ENCODE results near the gene DNAJC4.

DNAJC4 gene

DNA sequence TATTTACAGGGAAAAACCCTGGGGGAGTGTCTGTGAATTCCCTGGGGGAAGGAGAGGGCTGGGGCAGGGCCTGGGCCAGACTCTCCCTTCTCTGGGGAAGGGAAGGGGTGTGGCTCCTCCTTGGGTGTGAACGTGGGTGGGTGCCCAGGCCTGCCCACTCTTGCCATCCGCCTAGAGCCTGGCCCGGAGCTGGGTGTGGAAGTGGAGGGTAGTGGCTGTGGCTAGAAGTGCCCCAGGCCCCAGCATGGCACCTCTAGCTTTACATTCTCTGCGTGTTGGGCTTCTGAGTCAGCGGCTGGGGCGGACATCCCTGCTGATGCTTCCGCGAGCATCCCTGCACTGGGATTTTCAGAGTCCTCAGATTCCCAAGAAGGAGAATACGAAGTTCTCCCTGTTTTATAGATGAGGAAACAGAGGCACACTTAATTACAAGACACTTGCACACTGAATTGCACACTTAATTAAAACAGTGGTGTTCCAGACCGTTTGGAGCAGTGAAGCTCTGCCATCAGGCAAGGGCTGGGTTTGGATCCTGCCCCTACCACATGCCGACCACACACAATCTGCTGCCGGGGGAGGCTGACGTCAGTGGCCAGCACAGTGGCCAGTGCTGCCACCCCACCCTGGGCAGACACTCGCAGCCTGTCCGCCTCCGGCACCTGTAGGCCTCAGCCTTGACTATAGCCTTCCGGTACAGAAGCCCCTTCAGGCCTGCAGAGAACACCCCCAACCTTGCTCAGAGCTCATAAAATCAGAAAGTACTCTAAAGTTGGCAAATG lies 46.5 kb downstream of the DNAJC4 start:
- DNase-seq (ENCODE audit: low read depth), result no peak

GRCh38 chr11:64278576-64279190 lies 48.3 kb downstream of the DNAJC4 start:
- DNase-seq (ENCODE audit: low read depth), result no peak

GRCh38 chr11:64281957-64282770 lies 51.8 kb downstream of the DNAJC4 start:
- DNase-seq (ENCODE audit: low read depth), result no peak

GRCh38 chr11:64283092-64283491 lies 52.7 kb downstream of the DNAJC4 start:
- DNase-seq (ENCODE audit: low read depth), result no peak
